Activated T-cell treated with anti-CD3 and anti-CD28 coated beads, Interleukin-2, amount 50 U/mL, for 72 hours (primary cell): ENCODE results near the gene NOC4L. TPM values are rescaled to one million over a fixed set of nuclear protein-coding genes. Genes with fewer than 3 reads are reported as not detected.

Experiments used
- ATAC-seq, 2 donors: fragments of 150-1000 bp; cut with Tn5 transposase; replicated peaks in 1 of 2; 2 replicates each; pipeline ENCODE4 v1.10.0; 2021; ENCODE audit warnings: moderate library complexity in 2 of 2, mild to moderate bottlenecking in 1 of 2
- DNase-seq, 2 donors: peaks; one replicate each; pipeline ENCODE4 v3.0.0; 2021 to 2022; ENCODE audit warnings: mixed read lengths in 1 of 2
- H3K27ac Mint-ChIP-seq: one replicate; pipeline ENCODE4 v1.8.0; 2022; ENCODE audit warnings: mild to moderate bottlenecking, moderate library complexity, mixed read lengths
- H3K27me3 Mint-ChIP-seq: one replicate; pipeline ENCODE4 v1.8.0; 2022; ENCODE audit warnings: low read depth, mixed read lengths
- H3K36me3 Mint-ChIP-seq, 2 donors: one replicate each; pipeline ENCODE4 v1.8.0; 2022; ENCODE audit warnings: mixed read lengths in 2 of 2, mild to moderate bottlenecking in 1 of 2; ENCODE audit not compliant: insufficient read depth in 2 of 2
- H3K4me1 Mint-ChIP-seq: one replicate; pipeline ENCODE4 v1.8.0; 2022; ENCODE audit warnings: low read depth, mixed read lengths
- H3K4me3 Mint-ChIP-seq, 2 donors: one replicate each; pipeline ENCODE4 v1.8.0; 2022; ENCODE audit warnings: mild to moderate bottlenecking in 2 of 2, mixed read lengths in 2 of 2, moderate library complexity in 2 of 2
- H3K9me3 Mint-ChIP-seq, 2 donors: one replicate each; pipeline ENCODE4 v1.8.0; 2022; ENCODE audit warnings: mixed read lengths in 2 of 2
- total RNA-seq, 2 donors: library from RNA; stranded (reverse); gene quantifications; one replicate each; pipeline ENCODE4 v1.2.3, GENCODE V29; 2022

Gene NOC4L
- total RNA-seq, 2 donors from 2014 or later = 19.4 to 21.2 TPM

DNA sequence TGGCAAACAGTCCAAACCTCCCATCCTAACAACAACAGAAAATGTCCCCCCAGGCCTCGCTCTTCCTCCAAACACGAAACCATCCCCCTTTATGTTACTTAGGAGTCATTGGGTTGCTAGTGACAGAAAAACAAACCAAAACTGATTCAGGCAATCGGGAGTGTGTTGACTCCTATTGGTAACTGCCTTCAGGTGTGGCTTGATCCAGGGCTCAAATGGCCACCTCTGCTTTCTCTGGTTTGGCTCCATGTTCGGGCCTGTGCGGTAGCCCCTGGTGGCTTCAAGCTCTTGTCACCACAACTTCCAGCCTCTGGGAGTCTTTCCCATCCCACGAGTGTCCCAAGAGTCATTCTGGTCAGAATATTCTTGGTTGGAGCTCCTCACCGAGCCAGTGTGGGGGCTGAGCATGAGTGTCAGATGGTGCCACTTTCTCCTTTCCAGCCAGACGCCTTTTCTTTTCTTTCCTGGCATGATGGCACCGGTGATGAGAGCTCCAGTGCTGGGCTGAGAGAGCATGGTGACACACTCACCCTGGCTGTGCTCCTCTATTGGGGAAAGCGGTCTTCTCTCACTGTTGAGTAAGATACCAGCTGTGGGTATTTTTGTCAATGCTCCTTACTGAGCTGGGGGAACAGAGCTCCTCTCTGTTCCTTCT, 38.6 kb downstream of the NOC4L start:
- no peak overlapping the region for H3K4me3 Mint-ChIP-seq
- H3K27ac Mint-ChIP-seq = no peak overlapping the region
- no peak for ATAC-seq
- no peaks in the 10 kb centered on the region for H3K9me3 Mint-ChIP-seq
- peaks cover 7% of the 10 kb centered on the region for H3K27me3 Mint-ChIP-seq
- no peaks in the 10 kb centered on the region for H3K36me3 Mint-ChIP-seq
- peaks cover 42% of the 10 kb centered on the region for H3K4me1 Mint-ChIP-seq
- DNase-seq = no peak

- Mint-ChIP-seq H3K4me3 (peak overlapping the region; percentile 74 to 88), H3K27me3 (peaks cover 7% of the 10 kb centered on the region), H3K36me3 (no peaks in the 10 kb centered on the region), H3K9me3 (no peaks in the 10 kb centered on the region), H3K4me1 (peaks cover 36% of the 10 kb centered on the region), H3K27ac (peak overlapping the region; percentile 91)
- no peak for ATAC-seq
- no peak for DNase-seq
Observed at GRCh38 chr12:132185705-132186104, 41.4 kb downstream of the NOC4L start.

DNA sequence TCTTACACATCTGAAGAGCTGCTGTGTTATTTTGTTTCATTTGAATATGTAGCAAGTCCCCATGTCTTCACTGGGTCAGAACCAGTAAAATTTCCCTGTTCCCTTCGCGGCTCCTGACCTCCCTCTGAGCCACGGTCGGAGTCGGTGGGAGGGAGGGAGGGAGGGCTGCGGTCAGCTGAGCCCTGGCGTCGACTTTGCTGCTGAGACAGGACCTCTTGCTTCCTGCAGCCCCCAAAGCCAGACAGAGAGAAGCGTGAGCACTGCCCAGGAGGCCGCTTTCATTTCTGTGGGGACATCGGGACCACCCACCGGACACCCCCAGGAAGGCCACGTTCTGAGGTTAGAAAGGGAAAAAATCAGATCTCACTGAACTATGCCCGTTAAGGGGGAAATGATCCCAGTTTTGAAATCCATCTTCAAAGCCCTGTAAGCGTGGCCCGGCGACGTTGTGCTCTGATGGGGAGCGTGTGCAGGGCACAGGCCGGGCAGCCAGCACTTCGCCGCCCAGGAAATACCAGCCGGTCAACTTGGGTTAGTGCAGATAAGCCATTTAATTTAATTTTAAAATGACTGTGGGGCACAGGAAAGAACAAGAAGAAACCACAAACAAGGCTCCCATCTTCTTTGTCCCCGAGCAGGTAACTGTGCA, 42.1 kb downstream of the NOC4L start:
- Mint-ChIP-seq H3K36me3 (no peaks in the 10 kb centered on the region), H3K4me3 (peak overlapping the region; percentile 74 to 88), H3K4me1 (peaks cover 36% of the 10 kb centered on the region), H3K27ac (peak overlapping the region; percentile 91), H3K27me3 (peaks cover 7% of the 10 kb centered on the region), H3K9me3 (no peaks in the 10 kb centered on the region)
- DNase-seq (no peak), ATAC-seq (no peak)

- no peak overlapping the region for H3K27ac Mint-ChIP-seq
- no peaks in the 10 kb centered on the region for H3K36me3 Mint-ChIP-seq
- DNase-seq (peak in 1 of 2 donors; percentile 19), ATAC-seq (no peak)
- peaks cover 7% of the 10 kb centered on the region for H3K27me3 Mint-ChIP-seq
- H3K9me3 Mint-ChIP-seq = no peaks in the 10 kb centered on the region
- H3K4me1 Mint-ChIP-seq = peaks cover 36% of the 10 kb centered on the region
- H3K4me3 Mint-ChIP-seq = peak overlapping the region; percentile 88 to 93
Observed at GRCh38 chr12:132186857-132187620, 42.8 kb downstream of the NOC4L start.

- peak overlapping the region; percentile 65 to 93 for H3K4me3 Mint-ChIP-seq
- no peak overlapping the region for H3K27ac Mint-ChIP-seq
- H3K36me3 Mint-ChIP-seq = no peaks in the 10 kb centered on the region
- ATAC-seq (no peak), DNase-seq (no peak)
- H3K27me3 Mint-ChIP-seq = peaks cover 7% of the 10 kb centered on the region
- peaks cover 36% of the 10 kb centered on the region for H3K4me1 Mint-ChIP-seq
- H3K9me3 Mint-ChIP-seq = no peaks in the 10 kb centered on the region
Observed at GRCh38 chr12:132187646-132188450, 43.6 kb downstream of the NOC4L start.

DNA sequence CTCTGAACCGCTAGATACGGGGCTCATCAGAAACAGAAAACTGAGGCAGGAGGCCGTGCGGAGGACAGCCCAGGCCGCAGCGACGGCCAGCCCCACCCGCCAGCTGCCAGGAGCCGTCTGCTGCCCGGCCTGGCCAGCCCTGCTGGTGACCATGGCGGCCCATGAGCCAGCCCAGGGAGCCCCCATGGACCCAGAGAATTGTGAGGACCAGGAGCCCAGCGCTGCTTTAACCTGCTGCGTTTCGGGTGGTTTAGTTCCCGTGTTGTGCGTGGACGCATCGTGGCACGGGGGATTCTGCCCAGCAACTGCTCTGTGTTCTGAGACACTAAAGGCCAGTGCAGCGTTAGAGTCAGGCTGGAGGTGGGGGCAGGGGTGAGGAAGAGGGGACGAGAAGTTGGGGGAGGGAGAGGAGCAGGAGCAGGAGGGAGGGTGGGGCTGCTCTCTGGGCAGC, 44.2 kb downstream of the NOC4L start:
- Mint-ChIP-seq H3K27ac (no peak overlapping the region), H3K27me3 (peaks cover 7% of the 10 kb centered on the region), H3K4me3 (peak overlapping the region; percentile 65 to 93), H3K4me1 (peaks cover 36% of the 10 kb centered on the region), H3K36me3 (peaks cover 2% of the 10 kb centered on the region in 2 donors), H3K9me3 (peaks cover 2% of the 10 kb centered on the region in 2 donors)
- no peak for DNase-seq
- no peak for ATAC-seq

GRCh38 chr12:132188916-132189325, 44.7 kb downstream of the NOC4L start:
- no peak for ATAC-seq
- H3K27me3 Mint-ChIP-seq = peaks cover 7% of the 10 kb centered on the region
- no peak for DNase-seq
- H3K9me3 Mint-ChIP-seq = peaks cover 2 to 4% of the 10 kb centered on the region in 2 donors
- H3K36me3 Mint-ChIP-seq = peaks cover 3 to 5% of the 10 kb centered on the region in 2 donors
- no peak overlapping the region for H3K27ac Mint-ChIP-seq
- peaks cover 36% of the 10 kb centered on the region for H3K4me1 Mint-ChIP-seq
- peak overlapping the region; percentile 93 to 96 for H3K4me3 Mint-ChIP-seq

DNA sequence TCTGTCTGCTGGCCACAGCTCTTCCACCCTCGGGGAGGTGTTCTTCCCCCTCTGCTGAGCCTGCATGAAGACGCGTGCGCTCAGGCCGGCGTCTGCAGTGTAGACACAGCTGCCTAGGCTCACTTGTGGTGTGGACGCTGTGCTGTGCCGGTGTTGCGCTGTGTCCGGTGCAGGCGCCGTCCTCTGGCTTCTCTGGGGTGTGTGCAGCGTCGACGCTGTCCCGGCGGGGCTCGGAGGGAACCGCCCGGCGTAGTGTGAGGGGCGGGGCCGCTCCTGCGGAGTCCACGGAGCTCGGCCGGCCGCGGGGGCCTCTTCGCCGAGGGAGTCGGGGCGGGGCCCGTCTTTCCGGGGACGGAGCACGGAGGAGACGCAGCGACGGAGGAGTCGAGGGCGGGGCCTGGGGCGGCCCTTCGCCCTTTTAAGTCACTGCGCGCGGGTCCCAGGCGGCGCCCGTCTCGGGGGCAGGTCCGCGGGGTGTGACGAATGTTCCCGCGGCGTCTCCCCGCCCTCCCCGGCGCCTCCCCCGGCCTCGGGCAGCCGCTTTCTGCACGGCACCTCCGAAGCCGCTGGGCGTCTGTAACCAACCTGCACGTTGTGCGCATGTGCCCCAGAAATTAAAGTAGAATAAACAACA, 45.2 kb downstream of the NOC4L start:
- peaks cover 3 to 9% of the 10 kb centered on the region in 2 donors for H3K36me3 Mint-ChIP-seq
- peaks cover 4 to 9% of the 10 kb centered on the region in 2 donors for H3K9me3 Mint-ChIP-seq
- no peak overlapping the region for H3K27ac Mint-ChIP-seq
- peak overlapping the region; percentile 93 to 96 for H3K4me3 Mint-ChIP-seq
- peaks cover 2% of the 10 kb centered on the region for H3K27me3 Mint-ChIP-seq
- H3K4me1 Mint-ChIP-seq = peaks cover 36% of the 10 kb centered on the region
- ATAC-seq (peak; percentile 94 to 95), DNase-seq (peak; percentile 95 to 96)

- Mint-ChIP-seq H3K4me1 (peaks cover 34% of the 10 kb centered on the region), H3K9me3 (peaks cover 4 to 9% of the 10 kb centered on the region in 2 donors), H3K36me3 (peaks cover 3 to 9% of the 10 kb centered on the region in 2 donors), H3K27me3 (no peaks in the 10 kb centered on the region), H3K27ac (peak overlapping the region; percentile 51), H3K4me3 (peak overlapping the region; percentile 93 to 96)
- DNase-seq = no peak
- peak; percentile 39 to 50 for ATAC-seq
Observed at GRCh38 chr12:132190012-132190755, 45.9 kb downstream of the NOC4L start.

DNA sequence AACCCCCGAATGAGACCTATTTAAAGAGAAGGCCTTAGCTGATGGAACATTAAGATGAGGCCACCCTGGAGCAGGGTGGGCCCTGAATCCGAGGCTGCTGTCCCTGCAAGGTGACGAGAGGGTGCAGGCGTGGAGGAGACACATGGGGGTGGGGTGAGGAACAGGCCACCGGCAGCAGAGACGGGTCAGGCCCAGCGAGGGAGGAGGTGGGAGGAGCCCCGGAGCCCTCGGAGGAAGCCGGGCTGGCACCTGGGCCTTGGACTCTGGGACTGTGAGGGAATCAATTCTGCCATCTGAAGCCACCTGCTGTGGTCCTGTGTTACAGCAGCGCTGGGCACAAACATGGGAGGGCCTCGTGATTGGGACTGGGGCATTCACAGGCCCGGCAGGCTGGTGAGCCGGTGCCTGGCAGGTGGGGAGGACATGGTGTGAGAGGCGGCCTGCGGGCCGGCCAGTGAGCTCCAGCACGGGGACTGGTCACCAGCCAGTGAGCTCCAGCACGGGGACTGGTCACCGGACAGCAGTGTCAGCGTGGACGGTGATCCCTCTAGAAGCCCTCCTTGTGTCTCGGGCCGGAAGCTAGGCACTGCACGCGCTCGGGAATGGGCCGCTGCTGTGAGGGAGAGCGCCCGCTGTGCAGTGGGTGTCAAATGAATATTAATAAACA, 46.7 kb downstream of the NOC4L start:
- Mint-ChIP-seq H3K4me3 (peak overlapping the region; percentile 93 to 96), H3K27ac (no peak overlapping the region), H3K4me1 (peaks cover 26% of the 10 kb centered on the region), H3K9me3 (peaks cover 4 to 9% of the 10 kb centered on the region in 2 donors), H3K36me3 (peaks cover 3 to 9% of the 10 kb centered on the region in 2 donors), H3K27me3 (no peaks in the 10 kb centered on the region)
- ATAC-seq (no peak), DNase-seq (no peak)

DNA sequence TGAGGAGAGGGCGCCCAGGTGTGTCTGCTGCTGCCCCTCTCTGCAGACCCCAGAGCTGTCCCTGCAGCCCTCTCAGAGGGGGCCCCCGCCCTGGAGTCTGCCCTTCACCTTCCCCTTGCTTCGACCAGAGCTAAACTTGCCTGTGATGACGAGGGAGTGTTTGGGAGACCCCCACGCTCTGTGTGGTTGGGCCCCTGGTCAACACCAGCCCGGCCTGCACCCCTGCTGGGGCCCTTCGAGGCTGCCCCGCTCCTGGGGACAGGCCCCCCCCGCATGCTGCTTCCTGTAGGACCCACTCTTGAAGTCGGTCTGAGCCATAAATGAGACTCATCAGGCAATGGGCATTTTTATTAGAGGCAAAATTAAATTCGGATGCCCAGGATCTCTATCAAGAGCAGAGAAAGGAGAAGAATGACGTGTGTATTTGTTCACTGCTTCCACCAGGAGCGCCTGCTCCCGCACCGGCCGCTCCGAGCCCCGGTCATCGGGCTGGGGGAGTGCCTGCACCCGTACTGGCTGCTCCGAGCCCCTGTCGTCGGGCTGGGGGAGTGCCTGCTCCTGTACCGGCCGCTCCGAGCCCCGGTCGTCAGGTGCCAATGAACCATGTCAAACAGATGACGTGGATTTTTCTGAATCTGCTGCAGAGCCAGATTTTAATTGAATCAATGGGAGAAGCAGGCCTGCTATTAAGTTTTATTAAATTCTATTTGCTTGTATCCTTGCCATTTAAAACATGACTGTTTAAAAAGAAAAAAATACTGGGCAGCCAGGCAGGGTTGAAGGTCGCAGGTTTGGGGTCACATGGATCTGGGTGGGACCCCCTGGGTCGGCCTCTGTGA, 47.7 kb downstream of the NOC4L start:
- Mint-ChIP-seq H3K4me1 (peaks cover 16% of the 10 kb centered on the region), H3K27ac (no peak overlapping the region)
- no peak for ATAC-seq

More for the DNA sequence above, 47.7 kb downstream of the NOC4L start:
- Mint-ChIP-seq H3K27me3 (no peaks in the 10 kb centered on the region), H3K4me3 (no peak overlapping the region), H3K9me3 (peaks cover 4 to 9% of the 10 kb centered on the region in 2 donors), H3K36me3 (peaks cover 3 to 9% of the 10 kb centered on the region in 2 donors)
- no peak for DNase-seq
